Activated CD4-positive, CD25-positive, alpha-beta regulatory T cell treated with anti-CD3 and anti-CD28 coated beads, Interleukin-2, amount 50 U/mL, for 16 hours (primary cell): ENCODE measurements around the gene ZP2.
"Not testable (repeated sequence)": the region's sequence is repeated elsewhere in the genome, so short reads cannot be mapped to it uniquely, and the experiment has no call there.

Experiments
- DNase-seq: peaks from one replicate; pipeline ENCODE4 v3.0.0-alpha.2; 2020; ENCODE audit warnings: low read depth, low spot score

Gene ZP2

DNA sequence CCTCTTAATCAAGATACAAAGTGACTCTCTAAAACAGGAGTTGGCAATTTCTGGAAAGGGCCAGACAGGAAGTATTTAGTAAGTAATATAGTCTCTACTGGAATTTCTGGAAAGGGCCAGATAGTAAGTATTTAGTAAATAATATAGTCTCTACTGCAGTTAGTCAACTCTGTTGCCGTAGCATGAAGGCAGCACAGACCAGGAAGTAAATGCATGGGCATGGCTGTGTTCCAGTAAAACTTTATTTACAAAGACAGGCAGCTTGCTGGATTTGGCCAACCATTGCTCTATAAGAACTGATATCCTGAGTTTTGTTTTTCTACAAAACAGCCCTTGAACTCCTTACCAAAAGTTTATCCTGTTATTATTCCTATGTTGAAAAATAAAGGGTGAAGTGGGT is 36.0 kb downstream of the ZP2 start:
- DNase-seq, result no peak

DNA sequence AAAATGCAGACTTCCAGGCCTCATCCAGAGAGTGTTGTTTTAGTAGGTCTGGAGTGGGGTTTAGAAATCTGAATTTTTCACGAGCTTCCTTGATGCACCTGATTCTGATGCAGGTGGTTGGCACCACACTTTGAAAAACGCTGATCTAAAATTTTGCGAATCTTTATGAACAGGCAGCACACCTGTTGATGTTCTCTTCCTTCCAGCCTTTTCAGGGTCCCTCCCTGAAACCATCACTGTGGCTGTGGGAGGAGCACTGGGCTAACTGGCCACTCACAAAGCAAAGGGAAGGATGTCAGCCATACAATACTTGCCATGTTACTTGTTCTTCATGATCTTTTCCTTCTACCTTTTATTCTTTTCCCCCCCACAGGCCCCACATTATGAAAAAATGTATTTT is 38.7 kb downstream of the ZP2 start:
- DNase-seq, result no peak

DNA sequence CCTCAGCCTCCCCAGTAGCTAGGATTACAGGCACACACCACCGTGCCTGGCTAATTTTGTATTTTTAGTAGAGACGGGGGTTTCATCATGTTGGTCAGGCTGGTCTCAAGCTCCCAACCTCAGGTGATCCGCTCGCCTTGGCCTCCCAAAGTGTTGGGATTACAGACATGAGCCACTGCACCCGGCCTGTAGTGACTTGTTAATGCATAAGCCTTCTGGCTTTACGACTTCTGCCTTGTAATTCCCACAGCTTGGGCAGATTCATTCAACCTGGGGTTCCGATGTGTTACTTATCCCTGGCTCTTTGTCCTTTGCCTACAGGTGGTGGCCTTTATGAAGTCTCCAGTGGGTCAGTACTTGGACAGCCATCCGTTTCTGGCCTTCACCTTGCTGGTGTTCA is 41.3 kb downstream of the ZP2 start:
- DNase-seq, result not testable (repeated sequence)

DNA sequence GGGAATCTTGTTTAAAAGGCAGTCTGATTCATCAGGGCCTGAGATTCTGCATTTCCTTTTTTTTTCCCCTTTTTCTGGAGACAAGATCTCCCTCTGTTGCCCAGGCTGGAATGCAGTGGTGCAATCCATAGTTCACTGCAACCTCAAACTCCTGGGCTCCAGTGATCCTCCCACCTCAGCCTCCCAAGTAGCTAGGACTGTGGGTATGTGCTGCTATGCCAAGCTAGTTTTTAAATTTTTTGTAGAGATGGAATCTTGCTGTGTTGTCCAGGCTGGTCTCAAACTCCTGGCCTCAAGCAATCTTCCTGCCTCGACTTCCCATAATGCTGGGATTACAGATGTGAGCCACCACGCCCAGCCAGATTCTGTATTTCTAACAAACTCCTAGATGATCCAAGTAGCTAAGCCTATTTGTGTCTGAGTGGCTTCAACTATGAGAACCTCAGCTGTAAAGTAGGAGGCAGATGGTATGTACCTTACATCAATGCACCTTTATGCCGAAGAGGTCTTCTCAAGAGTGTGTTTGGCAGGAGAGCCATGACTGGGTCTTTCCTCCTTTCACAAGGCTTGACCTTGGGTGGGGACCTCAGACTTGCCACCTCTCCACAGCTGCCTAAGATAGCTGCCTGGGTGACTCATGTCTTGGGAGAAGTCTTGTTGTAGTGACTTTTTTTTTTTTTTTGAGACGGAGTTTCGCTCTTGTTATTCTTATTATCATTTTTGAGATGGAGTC is 42.0 kb downstream of the ZP2 start:
- DNase-seq, result no peak

DNA sequence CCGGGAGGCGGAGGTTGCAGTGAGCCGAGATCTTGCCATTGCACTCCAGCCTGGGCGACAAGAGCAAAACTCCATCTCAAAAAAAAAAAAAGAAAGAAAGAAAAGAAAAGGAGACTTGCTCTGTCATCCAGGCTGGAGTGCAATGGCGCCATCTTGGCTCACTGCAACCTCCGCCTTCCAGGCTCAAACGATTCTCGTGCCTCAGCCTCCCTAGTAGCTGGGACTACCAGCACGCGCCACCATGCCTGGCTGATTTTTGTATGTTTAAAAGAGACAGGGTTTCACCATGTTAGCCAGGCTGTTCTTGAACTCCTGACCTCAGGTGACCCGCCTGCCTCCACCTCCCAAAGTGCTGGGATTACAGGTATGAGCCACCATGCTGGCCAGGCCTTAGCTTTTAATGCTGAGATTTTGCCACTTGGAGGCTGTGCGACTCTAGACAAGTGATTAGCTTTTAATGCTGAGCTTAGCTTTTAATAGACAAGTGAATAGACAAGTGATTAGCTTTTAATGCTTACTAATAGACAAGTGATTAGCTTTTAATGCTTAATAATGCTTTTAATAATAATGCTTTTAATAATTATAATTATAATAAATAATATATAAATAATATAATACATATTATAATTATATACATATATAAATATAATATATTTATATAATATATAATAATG is 43.3 kb downstream of the ZP2 start:
- DNase-seq, result no peak

DNA sequence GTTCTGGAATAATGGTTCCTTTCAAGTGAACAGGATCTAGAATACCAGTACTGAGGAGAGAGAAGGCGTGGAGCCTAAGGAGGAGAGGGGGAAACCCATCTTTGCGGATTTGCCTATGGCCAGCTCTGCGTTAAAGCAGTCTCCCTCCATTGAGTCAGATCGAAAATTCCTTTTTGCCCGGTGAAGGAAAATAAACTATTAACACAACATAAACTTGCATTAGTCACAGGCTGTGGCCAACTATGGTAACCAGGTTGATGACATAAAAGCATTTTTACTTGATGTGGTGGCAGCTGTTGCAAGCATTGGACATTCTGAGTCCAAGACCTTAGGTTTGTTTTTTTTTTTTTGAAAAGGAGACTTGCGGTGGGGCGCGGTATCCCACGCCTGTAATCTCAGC is 44.0 kb downstream of the ZP2 start:
- no peak for DNase-seq

DNA sequence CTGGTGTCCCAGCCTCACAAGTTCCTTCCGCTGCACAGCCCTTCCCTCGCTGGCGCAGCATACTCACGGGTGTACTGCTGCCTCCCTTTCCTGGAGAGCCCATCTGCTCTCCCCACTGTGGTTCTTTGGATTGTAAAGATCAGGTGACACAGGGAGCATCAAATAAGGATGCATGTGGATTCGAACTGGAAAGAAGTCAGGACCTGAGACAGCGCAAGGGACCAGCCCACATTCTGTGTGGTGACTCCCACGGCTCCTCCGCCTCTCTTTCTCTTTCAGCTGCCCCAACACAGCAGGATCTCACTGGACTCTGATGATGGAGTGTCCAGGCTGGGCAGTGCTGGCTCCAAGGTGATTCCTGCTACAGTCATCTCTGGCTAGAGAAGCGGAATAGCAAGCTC is 44.8 kb downstream of the ZP2 start:
- DNase-seq, result no peak

DNA sequence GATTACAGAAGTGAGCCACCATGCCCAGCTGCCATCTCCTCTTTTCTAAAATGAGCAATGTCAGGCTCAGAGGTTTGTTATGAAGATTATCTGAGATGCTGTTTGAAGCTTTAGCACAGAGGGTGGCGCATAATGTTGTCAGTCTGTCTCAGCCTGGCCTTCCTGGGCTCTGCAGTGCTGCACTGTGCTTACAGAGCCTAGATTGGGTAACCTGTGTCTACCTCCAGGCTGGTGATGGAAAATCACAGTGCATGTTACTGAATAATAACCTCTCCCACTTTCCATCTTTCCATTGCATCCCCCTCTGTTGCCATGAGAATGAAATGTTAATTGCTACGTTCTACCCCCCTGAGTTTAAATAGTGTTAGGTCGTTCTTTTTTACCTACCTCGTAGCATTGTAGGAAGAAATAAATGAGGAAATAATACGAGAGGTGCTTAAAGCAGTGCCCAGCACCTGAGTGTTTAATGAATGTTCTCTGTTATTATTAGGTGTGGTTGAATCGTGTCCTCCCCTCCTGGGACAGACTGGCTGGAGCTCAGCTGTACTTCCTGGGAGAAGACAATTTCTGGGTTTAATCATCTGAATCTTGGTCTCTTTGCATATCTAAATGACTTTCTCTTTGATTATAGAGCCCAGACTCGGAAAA is 46.7 kb downstream of the ZP2 start:
- DNase-seq, result no peak

DNA sequence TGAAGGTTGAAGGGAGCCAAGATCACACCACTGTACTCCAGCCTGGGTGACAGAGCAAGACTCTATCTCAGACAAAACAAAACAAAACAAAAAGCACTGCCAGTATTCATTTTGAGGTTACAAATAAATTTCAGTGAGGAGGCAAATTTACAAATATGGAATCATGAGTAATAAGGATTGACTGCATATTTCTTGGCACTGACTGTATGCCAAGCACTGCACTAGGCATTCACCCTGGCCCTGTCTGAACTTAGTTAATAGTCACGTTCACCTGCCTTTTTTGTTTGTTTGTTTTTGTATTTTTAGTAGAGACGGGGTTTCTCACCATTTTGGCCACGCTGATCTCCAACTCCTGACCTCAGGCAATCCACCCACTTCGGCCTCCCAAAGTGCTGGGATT is 47.8 kb downstream of the ZP2 start:
- DNase-seq, result no peak

DNA sequence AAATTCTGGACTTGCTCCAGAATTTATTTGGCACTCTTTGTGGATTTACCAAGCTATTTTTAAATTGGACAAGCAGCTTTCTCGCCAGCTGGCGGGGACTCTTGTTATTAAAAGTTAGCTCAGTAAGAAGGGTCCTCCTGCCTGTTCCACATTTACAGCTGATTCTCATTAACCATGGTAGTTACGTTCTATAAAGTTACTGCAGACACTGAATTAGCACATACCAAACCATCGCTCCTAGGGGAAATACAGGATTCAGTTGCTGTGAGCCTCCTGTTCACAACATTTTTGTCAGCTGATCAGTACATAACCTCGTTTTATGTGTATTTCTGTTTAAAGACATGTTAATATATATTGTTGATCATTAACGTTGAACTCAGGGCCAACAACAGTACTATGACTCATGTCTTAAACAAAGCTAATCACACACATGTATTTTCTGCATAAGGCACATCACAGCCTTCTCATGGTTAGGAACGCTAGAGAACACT is 48.7 kb downstream of the ZP2 start:
- DNase-seq, result no peak

DNA sequence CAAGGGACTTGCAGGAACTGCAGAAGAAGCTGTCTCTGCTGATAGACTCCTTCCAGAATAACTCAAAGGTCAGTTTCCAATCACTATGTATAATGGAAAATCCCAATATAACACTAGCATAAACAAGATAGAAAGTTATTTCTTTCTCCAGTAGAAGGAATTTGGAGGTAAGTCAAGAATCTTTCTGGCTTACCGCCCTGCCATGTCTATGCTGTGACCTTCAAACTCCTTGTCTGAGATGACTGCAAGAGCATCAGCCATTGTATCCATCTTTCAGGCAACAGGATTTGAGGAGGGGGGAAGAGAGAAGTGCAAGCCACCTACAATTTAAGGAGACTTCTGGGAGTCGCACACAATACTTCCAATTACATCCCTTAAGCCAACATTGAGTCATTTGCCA is 50.2 kb downstream of the ZP2 start:
- no peak for DNase-seq

DNA sequence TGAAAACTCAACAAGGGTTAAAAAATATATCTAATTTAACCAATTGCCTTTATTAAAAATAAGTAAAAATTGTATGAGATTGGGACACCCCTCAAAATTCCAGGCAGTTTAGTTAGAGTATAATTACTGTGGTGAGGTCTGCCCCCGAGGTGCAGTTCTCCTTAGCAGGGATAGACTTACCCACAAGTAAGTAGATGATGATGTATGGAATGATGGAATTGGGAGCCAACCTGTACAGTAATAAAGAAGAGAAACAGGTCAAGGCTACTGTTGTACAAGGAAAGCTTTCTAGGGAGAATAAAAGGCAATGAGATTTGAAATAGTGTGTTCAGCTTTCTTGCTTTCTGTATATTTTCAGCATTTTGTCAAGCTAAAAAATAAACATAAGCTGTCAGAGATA is 51.1 kb downstream of the ZP2 start:
- DNase-seq, result no peak

DNA sequence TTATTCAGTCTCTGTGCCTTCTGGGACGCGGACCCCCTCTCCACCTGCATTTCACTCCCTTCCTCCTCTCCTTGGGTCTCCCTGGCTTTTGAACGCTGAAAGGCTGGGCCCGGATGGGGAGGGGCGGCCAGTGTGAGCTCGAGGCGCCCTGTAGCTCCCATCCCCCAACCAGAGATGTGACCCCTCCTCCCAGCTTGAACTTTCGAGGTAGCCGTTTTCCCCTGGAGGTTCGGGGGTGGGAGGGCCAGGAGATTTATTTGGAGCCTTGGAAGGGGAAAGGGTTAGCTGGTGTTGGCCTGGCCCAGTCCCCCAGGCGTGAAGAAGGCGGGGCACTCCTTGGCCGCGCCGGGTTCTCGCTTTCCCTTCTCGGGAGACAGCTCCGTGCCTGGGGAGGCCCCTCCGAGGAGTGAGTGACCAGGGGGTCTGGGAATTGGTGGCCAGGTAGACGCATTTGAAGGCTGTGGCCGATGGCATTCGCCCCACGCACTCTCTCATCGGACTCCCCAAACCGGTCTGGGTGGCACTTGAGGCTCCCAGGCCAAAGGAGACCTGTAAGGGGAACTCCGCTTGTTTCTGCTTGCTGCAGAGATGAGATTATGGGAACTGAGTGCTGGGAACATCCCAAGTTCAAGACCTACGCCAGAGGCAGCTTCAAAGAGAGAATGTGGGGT is 52.0 kb downstream of the ZP2 start:
- DNase-seq, result no peak

DNA sequence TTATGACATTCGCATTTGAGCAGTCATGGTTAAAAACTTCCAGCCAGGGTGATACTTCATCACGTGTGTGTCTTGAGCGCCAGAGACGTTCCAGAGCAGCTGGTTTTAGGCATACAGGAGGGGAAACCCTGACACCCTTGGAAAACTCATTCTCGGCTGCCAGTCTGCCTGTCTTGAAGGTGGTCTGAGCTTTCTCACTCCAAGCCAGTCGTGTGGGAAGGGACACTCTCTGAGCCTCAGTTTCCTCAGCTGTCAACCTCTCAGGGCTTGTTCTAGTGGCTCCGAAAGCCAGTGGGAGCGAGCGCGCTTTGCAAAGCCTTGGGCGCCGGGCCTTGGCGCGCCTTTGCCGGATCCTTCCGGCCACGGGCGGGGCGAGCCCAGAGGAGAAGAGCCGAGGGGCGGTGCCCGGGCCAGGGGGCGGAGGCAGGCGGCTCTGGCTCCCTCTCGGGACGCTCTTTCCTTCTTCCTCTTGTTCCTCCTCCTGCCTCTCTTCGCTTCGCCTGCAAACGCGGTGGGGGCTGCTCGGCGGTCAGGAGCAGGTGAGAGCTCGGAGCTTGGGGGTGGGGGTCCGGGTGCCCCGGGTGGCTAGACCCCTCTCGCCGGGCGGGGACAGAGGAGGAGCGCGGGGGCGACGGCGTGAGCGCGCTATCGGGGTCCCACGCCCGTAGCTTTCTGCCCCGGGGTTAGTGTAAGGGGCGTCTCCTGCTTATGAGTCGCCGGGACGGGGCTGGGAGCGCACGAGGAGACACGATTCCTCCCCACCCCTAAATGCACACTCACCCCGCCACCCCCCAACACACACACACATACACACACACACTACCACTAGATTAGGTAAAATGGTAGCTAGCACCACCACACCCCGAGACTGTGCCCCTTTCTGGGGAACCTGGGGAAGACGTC is 52.9 kb downstream of the ZP2 start, which contains the start of gene LDAF1:
LDAF1 (plus strand) TSS at position 467 of the 903 bp plus-strand sequence. CDS start 2,509 bp downstream, outside the sequence.
- peak; percentile 52 for DNase-seq

DNA sequence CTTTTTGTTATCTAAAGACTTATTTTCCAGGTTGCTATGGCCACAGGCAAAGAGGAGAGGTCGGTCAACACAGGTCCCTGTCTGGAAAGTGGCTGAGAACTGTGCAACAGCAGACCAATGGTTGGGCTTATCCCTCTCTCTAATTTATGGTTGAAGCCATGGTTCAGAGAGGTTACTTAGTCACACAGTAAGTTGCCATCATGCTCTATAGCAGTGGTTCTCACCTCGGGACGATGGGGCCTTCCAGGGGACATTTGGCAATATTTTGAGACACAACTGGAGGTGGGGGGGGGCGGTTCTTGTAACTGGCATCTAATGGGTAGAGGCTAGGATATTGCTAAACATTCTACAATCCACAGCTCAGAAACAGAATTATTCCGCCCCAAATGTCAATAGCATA is 53.7 kb downstream of the ZP2 start:
- DNase-seq, result no peak

DNA sequence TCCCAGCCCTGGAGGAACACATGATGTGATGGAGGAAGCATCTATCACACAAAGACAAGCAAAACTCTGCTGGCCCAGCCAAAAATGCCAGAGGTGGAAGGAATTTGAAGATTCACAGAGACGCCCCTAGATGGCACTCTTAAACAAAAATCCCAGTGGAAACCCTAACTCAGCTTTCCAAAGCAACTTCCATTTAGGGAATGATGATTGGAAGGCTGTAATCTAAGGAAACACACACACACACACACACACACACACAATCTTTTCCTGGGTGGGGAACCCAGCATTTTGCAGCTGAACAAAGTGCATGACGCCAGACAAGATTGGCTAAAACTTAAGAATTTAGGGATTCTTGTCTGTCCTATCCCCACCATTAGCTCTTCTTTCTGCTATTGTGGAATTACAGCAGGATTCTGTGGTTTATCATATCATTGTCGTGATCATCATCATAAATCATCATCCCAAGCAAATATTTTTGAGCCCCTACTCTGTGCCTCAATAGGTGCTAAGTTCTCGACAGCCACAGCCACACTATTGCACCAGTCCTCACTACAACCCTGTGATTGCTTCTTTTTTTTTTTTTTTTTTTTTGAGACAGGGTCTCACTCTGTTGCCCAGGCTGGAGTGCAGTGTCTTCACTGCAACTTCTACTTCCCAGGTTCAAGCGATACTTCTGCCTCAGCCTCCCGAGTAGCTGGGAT is 54.5 kb downstream of the ZP2 start:
- no peak for DNase-seq

DNA sequence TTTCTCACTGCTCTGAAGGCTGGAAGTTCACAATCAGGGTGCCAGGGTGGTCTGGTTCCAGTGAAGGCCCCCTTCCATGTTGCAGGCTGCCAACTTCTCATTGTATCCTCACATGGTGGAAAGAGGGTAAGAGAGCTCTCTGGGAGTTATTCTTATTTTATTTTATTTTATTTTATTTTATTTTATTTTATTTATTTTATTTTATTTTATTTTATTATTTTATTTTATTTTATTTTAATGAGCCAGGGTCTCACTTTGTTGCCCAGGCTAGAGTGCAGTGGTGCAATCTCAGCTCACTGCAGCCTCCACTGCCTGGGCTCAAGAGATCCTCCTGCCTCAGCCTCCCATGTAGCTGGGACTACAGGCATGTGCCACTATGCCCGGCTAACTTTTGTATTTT is 55.4 kb downstream of the ZP2 start:
- DNase-seq, result not testable (repeated sequence)

DNA sequence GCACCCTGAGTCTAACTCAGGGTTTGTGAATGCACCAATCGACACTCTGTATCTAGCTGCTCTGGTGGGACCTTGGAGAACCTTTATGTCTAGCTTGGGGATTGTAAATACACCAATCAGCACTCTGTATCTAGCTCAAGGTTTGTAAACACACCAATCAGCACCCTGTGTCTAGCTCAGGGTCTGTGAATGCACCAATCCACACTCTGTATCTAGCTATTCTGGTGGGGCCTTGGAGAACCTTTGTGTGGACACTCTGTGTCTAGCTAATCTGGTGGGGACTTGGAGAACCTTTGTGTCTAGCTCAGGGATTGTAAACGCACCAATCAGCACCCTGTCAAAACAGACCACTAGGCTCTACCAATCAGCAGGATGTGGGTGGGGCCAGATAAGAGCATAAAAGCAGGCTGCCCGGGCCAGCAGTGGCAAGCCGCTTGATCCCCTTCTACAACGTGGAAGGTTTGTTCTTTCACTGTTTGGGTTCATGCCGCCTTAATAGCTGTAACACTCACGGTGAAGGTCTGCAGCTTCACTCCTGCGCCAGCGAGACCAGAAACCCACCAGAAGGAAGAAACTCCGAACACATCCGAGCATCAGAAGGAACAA is 58.1 kb downstream of the ZP2 start:
- DNase-seq, result not testable (repeated sequence)

DNA sequence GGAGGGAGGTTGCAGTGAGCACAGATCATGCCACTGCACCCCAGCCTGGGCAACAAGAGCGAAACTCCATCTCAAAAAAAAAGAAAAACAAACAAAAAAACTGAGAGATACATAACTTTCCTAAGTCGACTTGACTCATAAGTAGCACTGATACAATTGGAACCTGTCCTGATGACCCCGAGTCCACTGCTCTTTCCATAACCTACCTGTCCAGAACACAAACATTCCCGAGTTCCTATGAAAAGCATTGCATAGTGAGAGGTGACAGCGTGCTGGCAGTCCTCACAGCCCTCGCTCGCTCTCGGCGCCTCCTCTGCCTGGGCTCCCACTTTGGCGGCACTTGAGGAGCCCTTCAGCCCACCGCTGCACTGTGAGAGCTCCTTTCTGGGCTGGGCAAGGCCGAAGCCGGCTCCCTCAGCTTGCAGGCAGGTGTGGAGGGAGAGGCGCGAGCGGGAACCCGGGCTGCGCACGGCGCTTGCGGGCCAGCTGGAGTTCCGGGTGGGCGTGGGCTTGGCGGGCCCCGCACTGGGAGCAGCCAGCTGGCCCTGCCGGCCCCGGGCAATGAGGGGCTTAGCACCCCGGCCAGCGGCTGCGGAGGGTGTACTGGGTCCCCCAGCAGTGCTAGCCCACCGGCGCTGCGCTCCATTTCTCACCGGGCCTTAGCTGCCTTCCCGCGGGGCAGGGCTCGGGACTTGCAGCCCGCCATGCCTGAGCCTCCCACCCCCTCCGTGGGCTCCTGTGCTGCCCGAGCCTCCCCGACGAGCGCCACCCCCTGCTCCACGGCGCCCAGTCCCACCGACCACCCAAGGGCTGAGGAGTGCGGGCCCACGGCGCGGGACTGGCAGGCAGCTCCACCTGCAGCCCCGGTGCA is 59.0 kb downstream of the ZP2 start:
- not testable (repeated sequence) for DNase-seq
